Breast epithelium (tissue), 3 donors: ENCODE data around the gene RIPOR2.

Experiments used
- CTCF ChIP-seq, 3 donors: fragments of 450-650 bp; IDR thresholded peaks; one replicate each; pipeline ENCODE4 v1.5.1; 2016 to 2017; ENCODE audit warnings: antibody characterized with exemption in 3 of 3, mild to moderate bottlenecking in 3 of 3, moderate library complexity in 3 of 3
- POLR2AphosphoS5 ChIP-seq, 3 donors: sonication (generic); formaldehyde crosslinking; IDR thresholded peaks; one replicate each; pipeline ENCODE4 v1.6.1; 2017; ENCODE audit warnings: antibody characterized with exemption in 3 of 3

- no peak for TF ChIP-seq CTCF (IDR thresholded peaks at IDR 0.05)
- no peak for TF ChIP-seq POLR2AphosphoS5 (IDR thresholded peaks at IDR 0.05)
Observed at GRCh38 chr6:24778878-24779277, 156.9 kb downstream of the RIPOR2 start.
